ENCODE measurements around the gene AKAP7.
"Not testable (repeated sequence)": the region's sequence is repeated elsewhere in the genome, so short reads cannot be mapped to it uniquely, and the experiment has no call there.

The AKAP7 gene

DNA sequence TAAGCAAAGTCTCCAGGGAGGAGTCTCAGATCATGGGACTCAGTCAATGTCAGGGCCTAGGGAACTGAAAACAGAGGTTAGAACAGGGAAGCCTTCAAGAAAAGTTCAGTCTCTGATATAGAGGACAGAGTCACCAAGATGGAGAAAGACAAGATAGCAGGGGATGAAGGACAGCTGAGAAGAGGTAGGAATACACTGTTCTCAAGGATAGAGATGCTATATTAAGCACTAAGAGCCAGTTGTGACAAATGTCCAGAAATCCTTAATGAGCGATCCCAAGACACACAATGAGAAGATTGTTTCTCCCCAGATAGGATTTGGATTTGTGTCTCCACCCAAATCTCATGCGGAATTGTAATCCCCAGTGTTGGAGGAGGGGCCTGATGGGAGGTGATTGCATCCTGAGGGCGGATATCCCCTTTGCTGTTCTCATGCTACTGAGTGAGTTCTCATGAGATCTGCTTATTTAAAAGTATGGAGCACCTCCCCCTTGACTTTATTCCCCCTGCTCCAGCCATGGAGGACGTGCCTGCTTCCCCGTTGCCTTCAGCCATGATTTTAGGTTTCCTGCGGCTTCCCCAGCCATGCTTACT, 168.2 kb downstream of the AKAP7 start:
- no peak for DNase-seq

DNA sequence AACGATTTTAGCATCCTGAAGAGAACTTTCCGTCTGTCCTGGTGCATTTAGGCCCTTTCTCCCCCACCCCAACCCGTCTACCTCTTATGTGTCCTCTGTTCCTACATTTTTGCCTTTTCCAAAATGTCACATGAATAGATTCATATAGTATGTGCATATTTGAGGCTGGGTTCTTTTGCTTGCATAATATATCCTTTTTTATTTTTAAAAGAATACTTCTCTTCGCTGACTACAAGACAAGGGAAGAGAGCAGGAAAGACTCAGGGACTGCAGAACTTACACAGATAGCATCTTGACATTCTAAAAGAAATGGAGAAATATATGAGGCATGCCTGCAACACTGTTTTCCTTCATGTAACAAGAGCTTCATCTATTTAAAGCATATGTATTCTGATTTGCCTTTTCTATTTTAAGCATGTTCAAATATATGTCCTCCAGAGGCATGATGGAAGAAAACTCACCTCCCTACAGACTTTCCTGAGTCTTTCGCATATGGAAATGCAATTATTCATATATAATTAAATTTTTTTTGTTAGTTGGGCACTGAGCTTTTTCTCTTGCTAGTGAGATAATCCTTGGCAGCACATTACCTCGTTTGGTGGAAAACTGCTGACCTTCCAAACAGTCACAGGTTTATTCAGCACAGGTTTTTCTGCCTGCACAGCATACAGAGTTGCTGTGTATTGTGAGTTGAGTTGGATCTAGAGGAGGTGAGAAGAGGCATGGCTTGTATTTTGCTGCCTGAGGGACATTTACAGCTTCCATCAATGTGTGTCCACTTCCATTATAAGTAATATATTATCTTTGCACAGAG, 170.0 kb downstream of the AKAP7 start:
- no peak for DNase-seq

DNA sequence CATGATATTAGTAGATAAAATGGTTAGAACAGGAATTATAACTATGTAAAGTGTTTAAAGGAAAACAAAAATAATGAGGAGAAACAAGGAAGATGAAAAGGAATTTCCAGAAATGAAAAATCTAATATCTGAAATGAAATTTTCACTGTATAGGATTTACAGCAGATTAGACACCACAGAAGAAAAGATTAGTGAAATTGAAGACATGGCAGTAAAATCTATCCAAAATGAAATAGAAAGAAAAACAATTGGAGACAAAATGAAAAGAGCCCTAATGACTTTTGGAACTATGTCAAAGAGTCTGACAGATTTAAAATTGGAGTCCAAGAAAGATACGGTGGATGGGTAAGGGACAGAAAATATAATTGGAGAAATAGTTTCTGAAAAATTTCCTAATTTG, 174.2 kb downstream of the AKAP7 start:
- DNase-seq, result no peak

DNA sequence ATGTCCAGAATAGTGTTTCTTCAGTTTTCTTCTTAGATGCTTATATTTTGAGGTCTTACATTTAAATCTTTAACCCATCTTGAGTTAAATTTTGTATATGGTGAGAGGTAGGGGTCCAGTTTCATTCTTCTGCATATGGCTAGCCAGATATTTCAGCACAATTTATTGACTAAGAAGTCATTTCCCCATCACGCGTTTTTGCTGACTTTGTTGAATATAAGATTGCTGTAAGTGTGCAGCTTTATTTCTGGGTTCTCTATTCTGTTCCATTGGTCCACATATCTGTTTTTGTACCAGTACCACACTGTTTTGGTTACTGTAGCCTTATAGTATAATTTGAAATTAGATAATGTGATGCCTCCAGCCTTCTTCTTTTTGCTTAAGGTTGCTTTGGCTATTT, 179.6 kb downstream of the AKAP7 start:
- no peak for DNase-seq

DNA sequence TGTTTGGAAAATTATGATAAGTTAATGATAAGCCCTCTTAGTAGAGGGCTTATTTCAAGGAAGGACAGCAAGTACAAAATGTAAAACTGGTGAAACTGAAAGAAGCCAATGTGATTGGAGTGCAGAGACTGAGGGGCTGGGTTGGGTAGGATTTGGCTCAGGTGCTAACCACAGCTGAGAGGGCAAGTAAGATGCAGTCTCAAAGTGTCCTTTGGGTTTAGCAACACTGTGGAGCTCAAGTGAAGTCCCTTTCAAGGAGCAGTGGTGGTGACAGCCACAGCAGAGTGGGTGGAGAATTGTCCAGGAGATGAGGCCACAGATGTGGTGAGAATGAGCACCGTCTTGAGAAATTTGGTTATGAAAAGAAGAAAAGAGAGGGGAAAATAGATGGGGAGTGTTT, 181.4 kb downstream of the AKAP7 start:
- DNase-seq, result no peak

DNA sequence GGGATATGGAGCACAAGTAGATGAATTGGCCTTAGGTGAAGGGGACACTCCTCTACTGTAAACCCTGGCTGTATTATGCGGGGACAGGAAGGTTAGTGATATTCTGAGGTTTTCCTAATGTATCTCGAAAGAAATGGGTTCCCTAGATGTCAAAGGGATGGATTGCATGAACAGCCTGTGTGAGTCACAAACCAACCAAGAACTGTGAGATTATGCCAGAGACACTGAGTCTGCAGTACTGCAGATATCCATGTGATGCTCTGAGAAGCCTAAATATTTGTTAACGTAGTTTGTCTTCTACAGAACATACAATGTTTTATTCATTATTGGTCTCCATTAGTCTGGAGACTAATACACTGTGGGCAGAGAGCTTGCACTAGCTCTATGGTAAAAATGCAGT, 182.2 kb downstream of the AKAP7 start:
- DNase-seq, result no peak

DNA sequence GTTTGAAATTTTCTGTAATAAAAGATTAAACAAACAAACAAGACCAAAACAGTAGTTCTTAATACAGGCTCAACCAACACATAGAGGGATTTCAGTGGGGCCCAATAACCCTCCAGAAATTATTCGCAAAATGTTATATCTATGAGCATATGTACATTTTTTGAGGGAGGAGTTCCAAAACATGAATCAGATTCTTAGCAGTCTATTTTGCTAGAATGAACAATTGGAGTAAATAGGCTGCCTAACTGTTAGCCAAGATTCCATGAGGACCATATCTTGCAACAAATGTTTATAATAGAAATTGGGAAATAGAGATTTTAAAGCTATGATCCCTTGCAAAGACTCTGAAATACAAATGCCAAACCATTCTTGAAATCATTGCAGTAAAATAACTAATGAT, 186.3 kb downstream of the AKAP7 start:
- no peak for DNase-seq

DNA sequence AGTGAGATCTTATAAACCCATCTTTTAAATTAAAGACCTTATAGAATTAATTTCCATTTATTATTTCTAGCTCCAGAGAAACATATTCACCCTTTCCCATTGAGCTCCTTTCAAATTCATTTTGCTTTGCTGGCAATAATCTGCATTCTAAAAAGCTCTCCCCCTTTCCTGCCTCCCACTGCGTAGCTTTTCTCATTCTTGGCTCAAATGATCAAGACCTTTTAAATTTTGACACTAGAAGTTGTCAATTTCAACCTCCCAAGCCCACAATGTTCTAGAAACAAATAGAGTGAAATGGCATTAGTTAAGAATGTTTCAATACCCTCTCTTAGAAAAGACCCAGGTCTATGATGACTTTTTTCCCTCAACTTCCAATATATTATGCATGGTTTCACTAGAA, 186.9 kb downstream of the AKAP7 start:
- no peak for DNase-seq

DNA sequence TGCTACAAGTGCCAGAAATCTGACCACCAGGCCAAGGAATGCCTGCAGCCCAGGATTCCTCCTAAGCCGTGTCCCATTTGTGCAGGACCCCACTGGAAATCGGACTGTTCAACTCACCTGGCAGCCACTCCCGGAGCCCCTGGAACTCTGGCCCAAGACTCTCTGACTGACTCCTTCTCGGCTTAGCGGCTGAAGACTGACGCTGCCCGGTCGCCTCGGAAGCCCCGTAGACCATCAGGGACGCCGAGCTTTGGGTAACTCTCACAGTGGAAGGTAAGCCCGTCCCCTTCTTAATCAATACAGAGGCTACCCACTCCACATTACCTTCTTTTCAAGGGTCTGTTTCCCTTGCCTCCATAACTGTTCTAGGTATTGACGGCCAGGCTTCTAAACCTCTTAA, 190.4 kb downstream of the AKAP7 start:
- not testable (repeated sequence) for DNase-seq

DNA sequence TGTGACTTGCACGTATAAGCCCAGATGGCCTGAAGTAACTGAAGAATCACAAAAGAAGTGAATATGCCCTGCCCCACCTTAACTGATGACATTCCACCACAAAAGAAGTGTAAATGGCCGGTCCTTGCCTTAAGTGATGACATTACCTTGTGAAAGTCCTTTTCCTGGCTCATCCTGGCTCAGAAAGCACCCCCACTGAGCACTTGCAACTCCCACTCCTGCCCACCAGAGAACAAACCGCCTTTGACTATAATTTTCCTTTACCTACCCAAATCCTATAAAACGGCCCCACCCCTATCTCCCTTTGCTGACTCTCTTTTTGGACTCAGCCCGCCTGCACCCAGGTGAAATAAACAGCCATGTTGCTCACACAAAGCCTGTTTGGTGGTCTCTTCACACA, 193.5 kb downstream of the AKAP7 start:
- DNase-seq, result not testable (repeated sequence)

DNA sequence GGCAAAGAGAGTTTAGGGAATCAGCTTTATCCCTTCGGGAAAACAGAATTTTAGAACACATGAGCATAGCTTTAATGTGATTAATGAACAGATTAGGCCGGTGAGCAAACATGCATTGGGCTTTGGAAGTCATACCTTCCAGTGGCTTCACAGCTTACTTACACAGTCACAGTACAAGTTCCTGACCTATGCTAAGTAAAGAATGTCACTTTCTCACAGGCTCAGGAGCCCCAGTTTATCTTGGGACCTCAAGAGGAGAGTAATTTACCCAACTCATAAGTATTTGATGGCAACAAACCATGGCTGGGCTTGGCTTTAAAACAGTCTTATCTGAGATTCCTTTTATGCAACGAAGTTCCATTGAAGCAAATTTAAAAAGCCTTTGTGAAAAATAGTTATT, 195.9 kb downstream of the AKAP7 start:
- no peak for DNase-seq

DNA sequence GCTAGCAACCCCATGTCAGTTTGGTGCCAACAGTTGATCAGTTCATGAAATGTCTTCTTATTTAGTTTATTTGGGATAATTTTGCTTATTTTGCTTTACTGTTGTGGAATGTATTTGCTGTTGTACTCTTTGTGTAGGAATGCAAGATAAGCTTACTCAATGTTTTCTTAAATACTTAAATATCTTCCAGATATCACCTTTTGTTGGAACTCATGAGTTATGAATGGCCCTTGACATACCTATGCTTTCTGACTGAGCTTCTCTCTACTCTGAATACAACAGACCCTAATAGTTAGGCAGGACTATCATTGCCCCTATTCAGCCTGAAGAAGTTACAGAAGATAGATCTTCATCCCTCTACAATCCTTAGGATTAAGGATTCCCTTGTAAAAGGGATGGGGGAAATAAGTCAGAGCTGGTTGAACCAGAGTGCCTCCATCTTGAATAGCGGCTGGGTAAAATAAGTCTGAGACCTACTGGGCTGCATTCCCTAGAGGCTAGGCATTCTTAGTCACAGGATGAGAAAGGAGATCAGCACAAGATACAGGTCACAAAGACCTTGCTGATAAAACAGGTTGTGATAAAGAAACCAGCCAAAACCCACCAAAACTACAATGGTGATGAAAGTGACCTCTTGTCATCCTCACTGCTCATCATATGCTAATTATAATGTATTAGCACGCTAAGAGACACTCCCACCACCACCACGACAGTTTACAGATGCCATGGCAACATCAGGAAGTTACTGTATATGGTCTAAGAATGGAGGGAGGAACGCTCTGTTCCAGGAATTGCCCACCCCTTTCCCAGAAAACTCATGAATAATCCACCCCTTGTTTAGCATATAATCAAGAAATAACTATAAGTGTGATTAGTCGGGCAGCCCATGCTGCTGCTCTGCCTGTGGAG, 196.9 kb downstream of the AKAP7 start:
- DNase-seq, result no peak

Data from kidney glomerular epithelial cell (primary cell).